ENCODE results near the gene FBXL16. TPM values are rescaled to one million over a fixed set of nuclear protein-coding genes. Genes with fewer than 3 reads are reported as not detected.

Gene FBXL16
- total RNA-seq, 4 donors from 2014 or later: 2.2 to 8.4 (median 3.7) TPM

- peaks cover 0 to 49% (median 1%) of the 10 kb centered on the region in 4 donors for H3K27me3 ChIP-seq
- H3K4me3 ChIP-seq: peak overlapping the region; percentile 25 to 67 (median 48)
- no peak for TF ChIP-seq CTCF (IDR thresholded peaks at IDR 0.05)
- peak in 1 of 4 donors; percentile 36 for TF ChIP-seq POLR2A (IDR thresholded peaks at IDR 0.05)
- no peaks in the 10 kb centered on the region for H3K9me3 ChIP-seq
- intact Hi-C loops (cut with DNase I): no loop called here
- 0% methylated on average over 4 of the region's 61 CpGs; no CpG with 5 or more reads in 1 of the 2 donors for WGBS, 2 donors
- peak overlapping the region in 3 of 4 donors; percentile 0 to 53 (median 48) for H3K27ac ChIP-seq
- peaks cover 0 to 23% (median 7%) of the 10 kb centered on the region in 3 donors for H3K36me3 ChIP-seq
- DNase-seq: no peak
- H3K4me1 ChIP-seq: peaks cover 23 to 37% (median 28%) of the 10 kb centered on the region in 3 donors
Measured at GRCh38 chr16:727291-727977, 21.8 kb upstream of the FBXL16 start.

- peak within 1 kb of the TSS in 3 of 4 donors; percentile 0 to 53 (median 48) for H3K27ac ChIP-seq
- TF ChIP-seq POLR2A (IDR thresholded peaks at IDR 0.05) (no peak), CTCF (IDR thresholded peaks at IDR 0.05) (no peak)
- H3K36me3 ChIP-seq: peaks cover 0 to 15% (median 7%) of the 10 kb centered on the region in 3 donors
- intact Hi-C loops (cut with DNase I): no loop called here
- H3K27me3 ChIP-seq: peaks cover 0 to 49% (median 1%) of the 10 kb centered on the region in 4 donors
- no peak for DNase-seq
- 0% methylated on average over 4 to 9 of the region's 88 CpGs for WGBS, 2 donors
- peak within 1 kb of the TSS; percentile 25 to 67 (median 48) for H3K4me3 ChIP-seq
- H3K9me3 ChIP-seq: no peaks in the 10 kb centered on the region
- peaks cover 28 to 44% (median 33%) of the 10 kb centered on the region in 3 donors for H3K4me1 ChIP-seq
Measured at GRCh38 chr16:726438-727290, 21.1 kb upstream of the FBXL16 start, which contains the start of the genes CCDC78 and HAGHL. TSS of gene CCDC78 (minus strand) at chr16:726443. CDS start at chr16:726367, 76 bp downstream. TSS of gene HAGHL (plus strand) at chr16:727106. CDS start at chr16:727510, 404 bp downstream.

GRCh38 chr16:726188-726437, 20.5 kb upstream of the FBXL16 start:
- intact Hi-C loops (cut with DNase I): no loop called here
- Histone ChIP-seq H3K27me3 (peaks cover 0 to 49% (median 1%) of the 10 kb centered on the region in 4 donors), H3K4me3 (peak overlapping the region in 2 of 4 donors; percentile 54 to 67), H3K36me3 (peaks cover 0 to 10% (median 7%) of the 10 kb centered on the region in 3 donors), H3K4me1 (peaks cover 31 to 50% (median 36%) of the 10 kb centered on the region in 3 donors), H3K9me3 (no peaks in the 10 kb centered on the region), H3K27ac (no peak overlapping the region)
- TF ChIP-seq CTCF (IDR thresholded peaks at IDR 0.05) (no peak), POLR2A (IDR thresholded peaks at IDR 0.05) (no peak)
- no peak for DNase-seq
- no CpG with 5 or more reads among the region's 9 CpGs for WGBS, 2 donors

GRCh38 chr16:725463-726187, 20.0 kb upstream of the FBXL16 start:
- intact Hi-C loops (cut with DNase I): no loop called here
- TF ChIP-seq CTCF (IDR thresholded peaks at IDR 0.05): no peak
- no peak for TF ChIP-seq POLR2A (IDR thresholded peaks at IDR 0.05)
- WGBS, 2 donors: 50% methylated on average over 5 of the region's 23 CpGs; no CpG with 5 or more reads in 1 of the 2 donors
- H3K27ac ChIP-seq: no peak overlapping the region
- no peak for DNase-seq
- no peaks in the 10 kb centered on the region for H3K9me3 ChIP-seq
- H3K4me1 ChIP-seq: peaks cover 31 to 53% (median 37%) of the 10 kb centered on the region in 3 donors
- no peak overlapping the region for H3K4me3 ChIP-seq
- peaks cover 0 to 49% (median 1%) of the 10 kb centered on the region in 4 donors for H3K27me3 ChIP-seq
- H3K36me3 ChIP-seq: peaks cover 0 to 5% (median 4%) of the 10 kb centered on the region in 3 donors

All from esophagus squamous epithelium (tissue), 5 donors.